CD4-positive, alpha-beta T cell treated with Interleukin-4 for 4 hours (primary cell): Measurements from ENCODE around the gene BMPR1A.
"Not testable (repeated sequence)": the region's sequence is repeated elsewhere in the genome, so short reads cannot be mapped to it uniquely, and the experiment has no call there.

Source experiments
- DNase-seq: peaks from one replicate; pipeline ENCODE4 v3.0.0-alpha.2; 2020

The BMPR1A gene

DNA sequence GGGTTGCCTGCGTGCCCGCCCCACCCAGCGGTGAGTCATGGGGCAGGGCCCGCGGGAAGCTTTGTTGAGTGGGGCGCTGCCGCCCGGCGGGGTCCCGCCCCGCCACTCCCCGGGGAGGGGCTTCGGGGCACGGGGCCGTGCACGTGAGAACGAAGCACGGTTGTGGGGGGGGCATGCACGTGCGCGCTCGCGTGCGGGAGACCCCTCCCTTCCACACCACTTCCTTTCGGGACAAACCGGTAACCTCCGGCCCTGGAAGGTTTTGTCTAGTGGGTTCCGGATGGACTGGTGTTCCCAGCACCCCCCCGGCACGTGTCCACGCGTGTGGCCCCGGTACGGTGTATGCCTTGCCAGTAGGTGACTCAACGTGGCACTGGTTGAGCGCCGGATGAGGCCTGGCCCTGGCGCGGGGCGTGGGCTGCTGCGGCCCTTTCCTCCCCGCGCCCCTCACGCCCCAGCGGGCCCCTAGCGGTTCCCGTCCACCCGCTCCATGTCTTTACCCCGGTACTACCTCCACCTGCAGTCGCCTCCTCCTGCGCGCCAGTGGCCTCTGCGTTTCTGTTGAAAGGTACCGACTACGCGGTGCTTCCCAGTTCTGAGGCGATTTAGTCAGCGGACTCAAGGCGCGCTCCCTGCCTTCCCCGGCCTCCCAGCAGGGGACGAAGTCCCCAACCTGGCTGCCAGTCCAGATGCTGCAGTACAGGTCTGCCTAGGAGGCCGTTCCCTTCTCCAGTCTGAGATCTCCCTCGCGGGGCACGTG is 215.0 kb downstream of the BMPR1A start:
- peak; percentile 90 for DNase-seq

DNA sequence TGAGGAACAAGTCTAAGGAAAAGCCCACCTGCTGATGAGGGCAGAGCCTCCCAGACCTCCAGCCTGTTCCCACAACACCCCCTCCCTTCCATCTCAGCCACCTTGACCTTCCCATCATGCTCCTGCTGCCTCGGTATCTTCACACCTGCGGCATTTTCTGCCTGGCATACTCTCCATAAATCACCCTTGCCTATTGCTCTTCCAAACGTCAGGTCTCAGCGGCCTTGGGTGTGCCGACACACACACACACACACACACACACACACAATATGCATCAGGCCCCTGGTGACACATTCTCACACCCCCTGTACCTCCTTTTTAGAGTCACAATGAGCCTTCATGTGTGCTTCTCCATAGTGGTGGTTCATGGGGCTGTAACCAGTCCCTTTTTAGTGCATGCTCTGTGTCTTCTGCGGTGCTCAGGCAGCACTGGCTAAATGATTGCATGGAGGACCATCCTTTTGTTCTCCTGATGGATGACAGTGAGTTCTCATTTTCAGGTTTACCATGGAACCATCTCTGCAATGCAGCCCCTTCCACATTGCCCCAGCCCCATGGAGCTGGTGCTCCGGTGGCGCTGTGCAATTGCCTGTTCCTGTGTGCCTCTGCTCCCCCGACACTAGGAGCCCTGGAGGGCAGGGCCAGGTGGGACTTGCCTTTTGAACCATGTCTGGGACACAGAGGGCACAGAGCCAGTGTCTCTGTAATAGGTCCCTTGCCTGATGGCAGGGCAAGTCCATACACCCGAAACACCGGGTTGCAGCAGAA is 216.4 kb downstream of the BMPR1A start:
- DNase-seq: no peak

DNA sequence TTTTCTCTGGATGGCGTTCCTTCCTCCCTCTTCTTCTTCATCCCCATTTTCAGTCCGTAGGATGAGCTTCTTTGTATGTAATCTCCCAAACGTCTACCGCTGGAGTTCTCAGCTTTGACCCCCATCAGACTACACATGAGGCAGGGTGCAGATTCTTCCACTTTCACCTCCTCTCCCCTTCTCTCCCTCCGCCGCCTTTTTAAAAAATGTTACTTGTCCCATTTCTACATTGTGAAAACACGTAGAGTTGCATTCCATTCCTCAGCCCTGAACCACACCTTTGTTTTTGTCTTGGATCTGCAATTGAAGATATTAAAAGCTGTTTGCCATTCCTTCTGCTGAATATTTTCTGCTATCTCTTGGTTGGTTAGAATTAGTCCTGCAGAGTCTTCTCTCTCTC is 218.1 kb downstream of the BMPR1A start:
- DNase-seq: no peak

DNA sequence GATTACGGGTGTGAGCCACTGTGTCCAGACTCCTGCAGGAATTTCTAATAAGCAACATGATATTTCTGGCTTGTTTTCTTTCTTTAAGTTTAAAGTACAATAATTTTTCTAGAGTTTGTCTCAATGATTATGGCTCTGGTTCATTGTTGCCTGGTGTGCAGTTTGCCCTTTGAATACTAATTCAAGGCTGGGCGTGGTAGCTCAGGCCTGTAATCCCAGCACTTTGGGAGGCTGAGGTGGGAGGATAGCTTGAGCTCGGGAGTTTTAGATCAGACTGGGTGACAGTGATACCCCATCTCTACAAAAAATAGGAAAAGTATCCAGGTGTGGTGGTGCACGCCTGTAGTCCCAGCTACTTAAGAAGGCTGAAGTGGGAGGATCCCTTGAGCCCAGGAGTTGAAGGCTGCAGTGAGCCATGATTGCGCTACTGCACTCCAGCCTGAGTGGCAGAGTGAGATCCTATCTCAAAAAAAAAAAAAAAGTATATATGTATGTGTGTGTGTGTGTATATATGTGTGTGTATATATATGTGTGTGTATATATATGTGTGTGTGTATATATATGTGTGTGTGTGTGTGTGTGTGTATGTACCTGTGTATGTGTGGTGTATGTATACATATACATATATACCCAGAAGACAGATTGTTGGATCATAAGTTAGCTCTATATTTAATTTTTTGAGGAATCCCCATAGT is 220.1 kb downstream of the BMPR1A start:
- no peak for DNase-seq

DNA sequence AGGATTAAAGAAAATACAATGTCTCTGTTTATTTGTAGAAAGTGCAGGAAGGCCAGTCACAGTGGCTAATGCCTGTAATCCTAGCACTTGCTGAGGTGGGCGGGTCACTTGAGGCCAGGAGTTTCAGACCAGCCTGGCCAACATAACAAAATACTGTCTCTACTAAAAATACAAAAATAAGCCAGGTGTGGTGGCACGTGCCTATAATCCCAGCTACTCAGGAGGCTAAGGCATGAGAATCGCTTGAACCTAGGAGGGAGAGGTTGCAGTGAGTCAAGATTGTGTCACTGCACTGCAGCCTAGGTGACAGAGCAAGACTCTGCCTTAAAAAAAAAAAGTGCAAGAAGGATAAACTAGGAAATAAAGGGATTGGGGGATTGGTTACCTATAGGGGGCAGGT is 222.0 kb downstream of the BMPR1A start:
- DNase-seq: not testable (repeated sequence)

DNA sequence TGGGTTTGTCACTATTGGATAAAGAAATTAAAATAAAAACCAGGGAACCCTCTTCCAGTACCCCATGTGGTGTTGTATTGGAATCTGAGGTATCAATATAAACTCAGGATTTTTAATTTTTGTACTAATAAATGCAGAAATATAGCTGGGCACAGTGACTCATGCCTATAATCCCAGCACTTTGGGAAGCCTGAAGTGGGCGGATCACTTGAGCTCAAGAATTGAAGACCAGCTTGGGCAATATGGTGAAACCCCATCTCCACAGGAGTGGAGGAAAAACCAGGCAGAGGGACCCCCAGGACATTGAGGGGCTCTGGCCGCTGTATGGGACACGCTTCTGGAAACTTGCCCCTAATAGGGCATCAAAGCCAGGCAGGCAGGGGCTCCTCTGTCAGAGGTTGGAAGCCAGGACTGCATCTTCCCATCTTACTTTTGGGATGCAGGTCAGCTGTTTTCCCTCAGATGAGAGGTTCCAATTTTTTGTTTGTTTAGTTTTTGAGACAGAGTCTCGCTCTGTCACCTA is 222.9 kb downstream of the BMPR1A start:
- no peak for DNase-seq

DNA sequence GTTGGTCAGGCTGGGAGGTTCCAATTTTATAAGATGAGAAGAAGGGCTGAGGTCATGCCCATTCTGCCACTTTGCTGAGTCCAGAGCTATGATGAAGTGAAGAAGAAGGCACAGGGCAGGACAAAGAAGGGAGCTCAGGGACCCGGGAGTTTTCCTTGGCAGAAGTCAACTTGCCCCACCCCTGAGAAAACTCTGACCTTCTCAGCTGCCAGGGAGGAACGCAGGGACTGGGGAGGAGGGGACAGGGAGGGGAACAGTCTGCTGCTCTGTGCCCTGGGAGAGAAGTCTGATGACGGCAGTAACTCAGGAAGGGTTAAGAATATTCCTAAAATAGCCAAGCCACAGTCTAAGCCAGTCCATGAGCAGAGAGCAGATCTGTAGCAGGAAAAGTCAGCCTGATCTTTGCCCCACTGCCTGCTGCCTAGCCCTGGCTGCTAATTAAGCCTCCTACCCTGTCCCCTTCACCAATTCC is 223.6 kb downstream of the BMPR1A start:
- no peak for DNase-seq

DNA sequence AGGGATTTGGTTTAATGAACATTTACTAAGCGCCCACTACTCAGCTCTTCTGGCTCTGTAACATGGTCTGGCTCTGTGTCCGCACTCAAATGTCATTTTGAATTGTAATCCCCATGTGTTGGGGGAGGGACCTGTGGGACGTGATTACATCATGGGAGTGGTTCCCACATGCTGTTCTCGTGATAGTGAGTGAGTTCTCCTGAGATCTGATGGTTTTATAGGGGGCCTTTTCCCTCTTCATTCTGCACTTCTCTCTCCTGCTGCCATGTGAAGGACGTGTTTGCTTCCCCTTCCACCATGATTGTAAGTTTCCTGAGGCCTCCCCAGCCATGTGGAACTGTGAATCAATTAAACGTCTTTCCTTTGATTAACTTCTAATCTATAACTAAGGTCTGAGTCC is 224.6 kb downstream of the BMPR1A start:
- DNase-seq: not testable (repeated sequence)

DNA sequence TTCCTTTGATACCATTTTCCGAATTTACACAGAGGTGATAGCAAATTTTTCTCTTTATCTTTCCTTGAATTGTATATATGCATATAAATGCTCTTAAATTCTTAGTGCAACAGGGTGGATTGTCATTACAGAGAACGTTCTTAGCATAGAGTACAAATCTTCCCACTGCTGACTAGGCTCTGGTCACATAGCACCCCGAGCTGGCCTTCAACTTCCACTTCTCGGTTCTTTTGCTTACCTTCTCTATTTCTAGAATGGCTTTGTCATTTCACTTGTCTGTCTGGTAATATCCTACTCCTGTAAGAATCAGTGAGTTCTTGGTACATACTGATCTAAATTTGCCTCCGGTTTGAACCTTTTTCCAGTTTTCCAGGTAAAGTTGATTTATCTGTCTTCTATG is 225.3 kb downstream of the BMPR1A start:
- DNase-seq: no peak
